NAMALWA (cell line): ENCODE results near the gene ARHGAP19.
A peak's percentile ranks its signal among the peaks of the same experiment; 100 is the strongest.

Source experiments
- DNase-seq: peaks from one replicate; pipeline ENCODE4 v3.0.0-alpha.2; 2015; ENCODE audit warnings: low spot score

Gene ARHGAP19

DNA sequence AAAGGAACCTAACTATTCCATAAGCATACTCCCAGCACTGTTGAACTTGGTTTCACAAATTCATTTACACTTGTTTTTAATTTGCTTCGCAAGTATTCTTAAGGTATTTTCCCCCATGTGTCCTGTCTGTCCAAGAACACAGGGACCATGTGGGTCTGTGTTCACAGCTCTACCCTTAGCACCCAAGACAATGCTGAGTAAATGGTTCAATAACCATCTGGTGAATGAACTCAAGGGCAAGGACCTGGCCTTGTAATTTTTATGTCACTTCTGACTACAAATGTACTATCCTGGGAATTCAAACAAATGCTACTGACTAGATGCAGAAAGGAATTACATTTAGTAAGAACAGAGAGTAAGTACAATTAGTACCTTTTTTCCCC, 63.7 kb downstream of the ARHGAP19 start:
- DNase-seq: no peak

DNA sequence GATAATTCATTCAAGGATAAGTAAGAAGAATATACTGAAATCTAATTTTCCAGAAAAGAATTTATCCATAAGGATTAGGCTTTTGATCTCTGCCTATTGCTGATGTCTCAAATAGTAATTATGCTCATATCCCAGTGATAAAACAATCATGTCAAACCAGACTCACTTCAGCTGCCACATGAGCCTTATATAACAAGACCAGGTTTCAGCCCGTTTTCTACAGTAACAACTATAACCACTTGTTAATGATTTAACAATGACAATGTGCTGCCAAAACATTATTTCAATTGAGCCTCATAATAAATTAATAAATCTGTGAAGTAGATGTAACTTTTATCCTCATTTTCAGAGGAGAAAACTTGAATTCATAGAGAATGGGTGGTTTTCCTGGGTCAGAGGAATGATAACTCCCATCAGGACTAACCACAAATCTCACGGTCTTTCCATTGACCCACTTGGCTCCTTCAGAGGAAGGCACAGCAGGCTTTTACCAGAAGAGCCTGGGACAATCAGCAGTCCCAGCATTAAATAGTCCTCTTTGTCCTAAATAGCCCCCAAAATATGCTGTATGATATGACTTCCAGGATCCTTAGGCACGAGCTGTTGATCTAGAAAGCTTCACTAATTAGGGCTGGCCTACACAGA, 64.2 kb downstream of the ARHGAP19 start:
- DNase-seq: no peak

DNA sequence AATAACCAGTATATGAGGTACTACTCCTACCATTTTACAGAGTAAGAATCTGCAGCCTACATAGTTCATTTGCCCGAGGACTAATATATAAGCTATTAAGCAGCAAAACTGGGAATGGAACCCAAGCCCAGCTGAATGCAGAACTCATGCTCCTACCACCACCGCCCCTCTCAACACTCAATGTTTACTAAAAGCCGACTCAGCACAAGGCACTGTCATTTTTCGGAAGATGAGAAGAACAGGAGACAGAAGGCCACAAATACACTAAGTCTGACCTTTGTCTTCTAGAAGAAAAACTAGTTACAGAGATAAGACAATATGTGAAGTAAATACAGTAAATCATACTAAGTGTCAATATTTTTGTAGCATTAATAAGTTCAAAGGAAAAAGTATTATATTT, 66.0 kb downstream of the ARHGAP19 start:
- DNase-seq: no peak

DNA sequence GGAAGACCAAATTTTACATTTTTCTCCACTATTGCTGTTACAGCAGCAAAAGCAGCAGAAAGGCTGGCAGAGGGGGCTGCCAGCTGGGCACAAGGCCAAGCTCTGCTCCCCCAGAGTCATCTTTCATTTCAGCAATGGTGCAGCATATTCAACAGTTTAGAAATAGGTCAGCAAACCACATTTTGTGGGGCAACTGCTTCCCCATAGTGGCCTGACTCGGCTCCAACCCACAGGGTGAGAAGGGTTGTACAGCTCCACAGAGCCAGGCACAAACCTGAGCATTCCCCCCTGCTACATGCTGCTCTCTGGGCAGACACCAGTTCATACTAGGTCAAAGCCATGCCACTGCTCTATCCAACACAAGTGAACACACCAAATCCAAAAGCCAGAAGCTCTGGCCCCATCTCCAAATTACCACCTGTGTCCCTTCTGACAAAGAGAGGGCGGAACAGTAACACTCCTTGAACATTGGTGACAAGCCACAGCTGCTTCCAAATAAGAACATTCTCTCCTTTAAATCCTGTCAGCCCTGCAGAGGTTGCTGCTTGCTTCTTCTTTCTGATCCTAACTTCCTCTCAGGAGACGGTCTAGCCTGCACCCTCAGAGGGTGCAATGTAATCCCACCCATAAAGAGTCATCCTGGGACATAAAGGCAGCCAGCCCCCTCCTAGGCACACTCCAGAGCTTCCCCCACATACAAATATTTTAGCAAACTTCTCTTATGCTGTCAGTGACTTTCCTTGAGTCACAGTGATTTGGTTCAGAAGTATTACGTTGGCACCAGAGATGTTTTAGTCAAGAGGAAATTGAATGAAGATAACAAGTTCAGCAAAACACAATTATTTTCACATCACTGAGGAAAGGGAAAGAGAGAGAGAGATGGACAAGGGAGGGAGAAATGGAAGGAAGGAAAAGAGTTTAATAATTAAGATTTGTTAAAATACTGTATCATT, 67.7 kb downstream of the ARHGAP19 start:
- no peak for DNase-seq

DNA sequence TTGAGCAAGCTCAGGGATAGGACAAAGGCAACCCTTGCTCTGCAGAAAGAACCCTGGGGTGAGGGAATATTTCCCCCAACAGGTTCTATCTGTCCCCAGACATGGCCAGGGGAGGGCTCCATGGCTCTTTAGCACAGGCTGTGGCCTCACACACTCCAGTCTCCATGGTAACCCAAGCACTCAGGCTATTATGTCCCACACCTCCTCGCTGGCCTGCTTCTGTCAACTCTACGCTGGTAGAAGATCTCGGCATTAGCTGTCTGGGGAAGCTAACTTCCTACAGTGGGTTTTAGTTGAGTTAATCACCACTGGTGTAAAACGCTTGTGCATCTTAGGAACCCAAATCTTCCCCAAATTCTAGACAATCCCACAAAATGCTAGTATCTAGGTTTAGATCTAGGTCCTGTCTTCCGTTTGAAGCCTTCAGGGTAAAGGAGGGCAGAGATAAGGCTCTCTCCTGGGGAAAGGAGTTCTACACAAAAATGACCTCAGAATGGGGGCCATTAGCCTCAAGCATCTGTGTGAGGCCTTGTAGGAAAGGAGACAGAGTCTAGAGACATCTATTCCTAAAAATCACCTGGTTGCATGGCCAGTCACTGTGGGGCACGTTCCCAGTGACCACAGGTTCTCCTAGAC, 70.0 kb downstream of the ARHGAP19 start:
- DNase-seq: no peak

DNA sequence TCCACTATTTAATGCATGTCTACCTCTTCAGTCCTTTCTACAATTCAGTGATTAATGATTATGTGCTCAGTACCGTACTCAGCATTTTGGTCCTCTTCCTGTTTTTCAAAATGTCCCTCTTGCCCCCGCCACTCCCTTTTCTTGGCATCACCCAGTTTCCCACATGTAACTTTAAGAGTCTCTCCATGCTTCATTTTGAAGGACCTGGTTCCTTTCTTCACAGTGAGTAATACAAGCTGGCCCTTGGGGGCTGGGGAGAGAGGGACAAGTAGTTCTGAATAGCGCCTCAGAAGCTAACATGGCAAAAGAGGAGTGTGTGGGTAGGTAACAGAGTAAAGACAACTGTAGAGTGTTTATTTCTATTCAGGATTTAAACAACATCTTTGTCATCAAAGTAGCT, 72.1 kb downstream of the ARHGAP19 start:
- DNase-seq: no peak

DNA sequence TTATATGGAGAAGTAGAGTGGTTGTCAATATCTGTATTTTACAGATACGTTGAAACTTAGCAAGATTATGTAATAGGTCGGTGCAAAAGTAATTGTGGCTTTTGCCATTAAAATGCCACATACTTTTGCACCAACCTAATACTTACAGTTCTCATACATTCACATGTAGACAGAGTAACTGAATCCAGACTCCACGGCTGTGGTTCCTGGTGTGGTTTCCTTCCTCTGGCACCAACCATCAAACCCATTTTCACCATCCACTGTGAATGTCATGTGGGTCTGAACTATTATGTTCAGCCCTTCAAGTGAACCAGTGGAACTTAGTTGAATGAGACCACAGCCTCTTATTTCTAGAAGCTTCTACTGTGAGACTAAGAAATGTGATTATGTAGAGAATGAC, 75.1 kb downstream of the ARHGAP19 start:
- DNase-seq: no peak

DNA sequence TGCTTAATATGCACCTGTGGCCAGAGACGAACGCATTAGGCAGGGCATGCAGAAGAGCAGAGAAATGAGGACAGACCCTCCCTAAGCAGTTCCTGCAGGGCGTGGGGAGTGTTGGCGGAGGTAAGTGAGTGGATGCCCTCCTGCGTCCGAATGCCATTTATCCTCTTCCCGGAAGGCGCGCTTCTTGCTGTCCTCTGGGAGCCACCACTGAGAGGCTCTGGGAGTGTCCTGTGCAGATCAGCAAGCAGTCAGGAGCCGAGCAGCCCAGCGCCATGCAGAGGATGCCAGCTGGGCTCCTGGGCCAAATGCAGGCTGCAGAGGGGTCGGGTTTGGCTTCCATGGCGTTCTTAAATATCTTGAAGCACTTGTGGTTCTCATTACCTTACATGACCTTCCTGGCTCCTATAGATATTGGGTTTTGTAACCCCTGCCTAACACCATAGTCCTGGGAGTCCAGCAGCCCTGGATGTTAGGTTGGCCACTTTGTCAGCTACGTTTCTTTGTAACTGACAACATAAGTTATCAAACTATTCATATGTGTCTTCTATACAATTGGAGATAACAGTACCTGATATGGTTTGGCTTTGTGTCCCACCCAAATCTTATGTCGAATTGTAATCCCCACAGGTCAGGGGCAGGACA, 76.7 kb downstream of the ARHGAP19 start:
- no peak for DNase-seq

DNA sequence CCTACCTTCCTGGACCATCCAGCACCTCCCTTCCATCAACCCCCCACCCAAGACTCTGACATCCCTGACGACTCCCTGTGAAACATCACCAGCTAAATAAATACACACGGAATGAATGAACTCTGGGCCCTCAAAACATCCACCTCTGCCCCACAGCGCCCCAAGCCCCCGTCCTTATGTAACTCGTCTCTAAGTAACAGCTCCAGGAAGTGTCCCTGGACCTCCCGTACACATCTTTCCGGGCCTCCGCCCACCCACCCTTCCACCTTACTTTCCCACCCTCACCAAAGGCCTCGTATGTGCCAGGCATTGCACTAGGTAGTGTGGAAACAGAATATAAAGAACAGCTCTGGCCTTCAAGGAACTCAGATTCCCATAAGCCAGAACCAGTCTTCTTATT, 79.0 kb downstream of the ARHGAP19 start:
- no peak for DNase-seq

DNA sequence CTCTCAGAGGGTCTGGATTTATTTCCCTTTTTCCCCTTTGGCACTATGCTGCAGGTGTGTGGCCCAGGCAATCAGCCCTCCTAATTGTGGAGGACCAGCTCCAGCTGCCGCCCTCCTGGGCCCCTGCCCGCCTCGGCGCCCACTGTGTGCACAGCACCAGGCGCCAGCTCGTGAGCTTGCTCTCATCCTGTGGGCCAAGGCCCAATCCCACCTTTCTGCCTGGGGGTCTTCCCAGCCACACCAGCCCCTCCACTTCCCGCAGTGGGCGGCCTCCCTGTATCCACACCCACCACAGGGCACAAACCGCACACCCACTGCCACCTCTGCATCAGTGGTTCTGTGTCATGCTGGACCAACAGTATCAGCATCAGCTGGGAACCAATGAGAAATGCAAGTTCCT, 81.2 kb downstream of the ARHGAP19 start:
- no peak for DNase-seq

DNA sequence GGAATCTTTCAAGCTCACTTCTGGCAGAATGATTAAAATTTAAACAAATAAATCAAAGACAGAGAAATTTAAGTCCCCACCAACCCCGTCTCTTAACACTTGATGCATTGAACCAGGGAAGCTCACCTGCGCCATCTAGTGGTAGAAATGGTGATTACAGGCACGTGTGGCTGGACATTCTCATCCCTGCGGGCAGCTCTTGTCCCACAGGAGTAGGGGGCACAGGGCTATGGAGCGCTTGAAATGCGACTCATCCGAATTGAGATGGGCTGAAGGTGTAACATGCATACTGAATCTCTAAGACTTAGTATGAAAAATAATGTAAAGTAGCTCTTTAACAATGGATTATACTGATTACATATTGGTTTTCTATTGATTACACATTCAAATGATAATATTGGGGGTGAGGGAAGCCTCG, 81.9 kb downstream of the ARHGAP19 start:
- DNase-seq: peak; percentile 84

DNA sequence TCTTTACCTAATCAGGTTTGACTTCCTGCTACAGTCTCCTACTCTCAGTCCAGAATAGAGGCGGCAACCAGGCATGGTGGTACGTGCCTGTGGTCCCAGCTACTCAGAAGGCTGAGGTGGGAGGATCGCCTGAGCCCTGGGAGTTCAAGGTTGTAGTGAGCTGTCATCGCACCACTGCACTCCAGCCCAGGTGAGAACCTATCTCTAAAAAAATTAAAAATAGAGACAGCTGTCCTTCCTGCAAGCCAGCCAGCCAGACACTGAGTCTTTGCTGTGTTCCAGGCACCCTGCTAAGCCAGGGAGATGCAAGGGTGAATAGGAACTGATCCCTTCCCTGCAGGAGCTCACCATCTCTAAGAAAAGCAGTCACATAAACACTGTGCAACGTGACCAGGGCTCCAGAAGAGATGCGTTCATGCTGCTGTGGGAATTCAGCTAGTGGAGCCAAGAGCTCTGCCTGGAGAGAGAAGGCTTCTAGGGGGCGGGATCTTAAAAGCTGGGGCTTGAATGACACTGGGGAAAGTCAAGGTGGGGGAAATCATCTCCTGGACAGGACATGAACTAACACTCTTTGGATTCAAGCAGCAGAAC, 84.6 kb downstream of the ARHGAP19 start:
- no peak for DNase-seq

DNA sequence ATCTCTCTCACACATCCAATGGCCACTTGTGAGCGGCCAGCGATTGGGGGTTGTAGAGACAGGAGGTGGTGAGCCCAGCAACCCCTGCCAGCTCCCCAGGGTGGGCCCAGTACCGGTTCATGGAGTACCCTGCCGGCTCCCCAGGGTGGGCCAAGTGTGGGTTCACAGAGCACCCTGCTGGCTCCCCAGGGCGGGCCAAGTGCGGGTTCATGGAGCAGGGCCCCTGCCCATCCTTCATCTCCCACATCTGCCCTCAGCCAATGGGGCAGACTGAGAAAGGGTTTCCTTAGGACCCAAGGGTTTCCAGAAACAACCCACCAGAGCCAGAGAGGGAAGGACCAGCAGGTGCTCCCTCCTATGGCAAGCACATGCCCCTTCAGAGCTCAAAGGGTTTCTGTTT, 85.3 kb downstream of the ARHGAP19 start:
- no peak for DNase-seq

DNA sequence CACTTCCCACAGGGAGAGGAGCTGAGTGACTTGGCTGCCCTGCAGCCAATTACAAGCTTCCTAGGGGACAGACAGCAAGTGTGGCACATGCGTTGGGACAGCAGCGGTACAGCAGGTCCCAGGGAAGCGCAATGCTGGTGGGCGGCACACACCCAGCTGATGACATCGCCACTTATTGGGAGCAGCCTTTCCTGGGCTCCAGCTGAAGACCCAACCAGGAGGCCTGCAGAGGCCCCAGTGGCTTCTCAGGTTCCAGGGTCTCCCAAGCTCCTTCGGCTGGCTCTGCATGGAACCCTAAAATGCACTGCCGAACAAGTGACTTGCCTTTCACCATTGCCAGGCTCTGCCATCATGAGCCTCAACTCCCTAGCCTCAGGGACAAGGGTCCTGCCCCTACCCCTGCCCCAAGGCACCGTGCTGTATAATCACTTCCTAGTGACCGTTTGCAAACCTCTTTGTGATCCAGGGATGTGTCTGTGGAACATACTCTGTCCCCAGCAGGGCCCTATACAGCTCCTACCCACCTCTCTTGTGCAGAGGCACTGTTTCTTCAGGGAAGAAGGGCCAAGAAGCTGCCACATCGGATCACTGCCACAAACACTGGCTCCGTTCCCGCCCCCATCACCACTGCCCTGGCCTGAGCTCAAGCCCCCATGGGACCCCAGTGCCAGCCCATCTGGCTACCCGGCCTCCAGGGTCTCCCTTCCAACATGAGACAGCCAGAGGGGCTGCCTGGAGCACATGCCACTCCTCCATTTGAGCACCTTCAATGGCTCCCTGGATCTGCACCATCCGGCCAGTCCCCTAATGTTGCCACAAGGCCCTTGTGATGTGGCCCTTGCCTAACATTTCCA, 87.4 kb downstream of the ARHGAP19 start:
- no peak for DNase-seq

DNA sequence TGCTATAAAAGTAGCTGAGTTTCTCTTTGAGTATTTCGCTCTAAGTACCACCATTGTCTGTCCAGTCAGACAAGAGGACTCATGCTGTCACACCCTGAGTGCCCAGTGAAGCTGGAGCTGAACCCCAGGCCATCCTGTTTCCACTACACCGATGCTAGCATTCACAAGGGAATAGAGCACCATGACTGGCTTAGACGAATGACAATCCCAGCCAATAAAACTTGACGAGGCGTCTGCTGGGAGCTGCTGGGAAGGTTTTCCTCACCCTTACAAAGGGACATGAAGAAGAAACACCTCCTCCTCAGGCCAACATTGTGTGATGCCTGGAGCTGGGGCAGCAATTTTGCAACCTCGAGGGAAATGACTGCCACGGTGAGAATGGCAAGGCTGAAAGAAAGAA, 89.2 kb downstream of the ARHGAP19 start:
- no peak for DNase-seq

DNA sequence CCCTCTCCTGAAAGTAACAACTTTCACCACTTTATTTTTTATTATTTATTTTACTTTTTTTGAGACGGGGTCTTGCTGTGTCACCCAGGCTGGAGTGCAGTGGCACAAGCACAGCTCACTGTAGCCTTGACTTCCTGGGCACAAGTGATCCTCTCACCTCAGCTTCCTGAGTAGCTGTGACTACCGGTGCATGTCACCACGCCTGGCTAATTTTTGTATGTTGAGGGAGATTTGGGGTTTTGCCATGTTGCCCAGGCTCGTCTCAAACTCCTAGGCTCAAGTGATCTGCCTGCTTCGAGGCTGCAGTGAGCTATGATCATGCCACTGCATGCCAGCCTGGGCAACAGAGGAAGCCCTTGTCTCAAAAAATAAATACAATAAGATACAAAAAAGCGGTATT, 91.8 kb downstream of the ARHGAP19 start:
- DNase-seq: peak; percentile 61

DNA sequence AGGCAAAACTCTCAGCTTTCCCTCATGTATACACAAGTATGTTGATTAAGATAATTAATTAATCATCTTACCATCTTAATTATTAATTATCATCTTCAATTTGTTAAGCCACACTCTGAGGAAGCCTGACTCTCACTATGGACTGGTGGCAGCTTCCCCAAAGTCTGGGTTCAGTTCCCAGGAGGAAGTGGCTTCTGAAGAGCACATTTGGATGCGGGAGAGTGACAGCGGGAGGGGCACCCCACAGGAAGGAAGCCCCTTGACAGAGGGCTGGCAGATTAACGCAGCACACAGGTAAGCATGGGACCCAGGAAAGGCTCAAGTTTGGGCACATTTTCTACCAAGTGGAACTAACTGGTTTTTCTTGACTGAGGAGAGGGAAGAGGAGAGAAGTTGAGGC, 93.3 kb downstream of the ARHGAP19 start:
- no peak for DNase-seq

DNA sequence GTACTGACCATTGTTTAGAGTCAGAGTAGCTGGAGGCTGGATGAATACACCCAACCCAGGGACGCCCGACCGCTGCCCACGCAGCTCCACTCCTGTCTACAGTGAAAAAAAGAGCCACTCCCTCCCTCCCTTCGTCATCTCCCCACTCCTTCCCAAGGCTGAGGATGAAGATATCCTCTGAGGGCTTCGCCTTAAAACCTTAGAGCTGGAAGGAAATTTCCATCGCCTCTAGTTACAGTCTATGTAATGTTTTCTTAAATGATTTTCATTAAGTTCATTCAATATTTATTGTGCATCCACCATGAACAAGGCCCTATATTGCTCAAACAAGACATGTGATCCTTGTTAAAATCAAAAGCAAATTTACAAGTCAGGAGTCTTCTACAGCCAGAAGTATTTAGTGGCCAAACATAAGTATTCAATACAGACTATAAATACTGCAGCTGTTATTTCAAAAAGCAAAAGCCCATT, 95.4 kb downstream of the ARHGAP19 start:
- no peak for DNase-seq

DNA sequence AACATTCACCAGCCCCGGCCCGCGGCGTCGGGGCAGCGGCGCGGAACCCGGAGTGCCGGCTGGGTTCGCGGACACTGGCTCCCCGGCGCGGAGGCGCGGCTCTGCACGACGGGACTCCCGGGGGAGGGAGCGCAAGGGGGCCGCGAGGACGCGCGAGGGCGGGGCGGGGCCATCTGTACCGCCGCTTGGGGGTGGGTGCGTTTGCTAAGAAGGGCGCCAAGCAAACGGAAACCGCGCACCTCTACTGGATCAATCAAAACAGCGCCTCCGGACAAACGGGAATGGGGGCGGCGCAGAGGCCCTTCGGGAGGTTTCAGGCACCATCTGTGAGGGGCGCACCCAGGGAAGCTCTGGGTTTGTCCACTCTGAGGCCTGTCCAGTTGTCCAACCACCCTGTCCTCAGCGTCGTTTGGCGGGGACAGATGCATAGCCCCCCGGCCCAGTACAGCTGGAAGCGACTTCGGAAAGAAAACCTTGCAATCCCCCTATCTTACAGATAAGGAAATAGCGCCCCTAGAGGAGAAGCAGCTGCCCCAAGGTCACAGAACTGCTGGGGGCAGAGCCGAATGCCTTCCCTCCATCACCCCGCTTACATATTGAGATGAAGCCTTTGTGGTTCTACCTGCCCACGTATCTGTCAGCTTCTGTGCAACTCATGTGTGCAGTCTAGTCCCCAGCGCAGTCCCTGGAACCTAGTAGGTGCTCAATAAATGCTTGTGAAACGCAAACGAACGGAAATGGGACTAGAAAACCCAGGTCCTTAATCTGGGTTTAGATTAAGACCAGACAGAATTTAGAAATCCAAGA, 96.0 kb downstream of the ARHGAP19 start:
- peak; percentile 71 for DNase-seq

DNA sequence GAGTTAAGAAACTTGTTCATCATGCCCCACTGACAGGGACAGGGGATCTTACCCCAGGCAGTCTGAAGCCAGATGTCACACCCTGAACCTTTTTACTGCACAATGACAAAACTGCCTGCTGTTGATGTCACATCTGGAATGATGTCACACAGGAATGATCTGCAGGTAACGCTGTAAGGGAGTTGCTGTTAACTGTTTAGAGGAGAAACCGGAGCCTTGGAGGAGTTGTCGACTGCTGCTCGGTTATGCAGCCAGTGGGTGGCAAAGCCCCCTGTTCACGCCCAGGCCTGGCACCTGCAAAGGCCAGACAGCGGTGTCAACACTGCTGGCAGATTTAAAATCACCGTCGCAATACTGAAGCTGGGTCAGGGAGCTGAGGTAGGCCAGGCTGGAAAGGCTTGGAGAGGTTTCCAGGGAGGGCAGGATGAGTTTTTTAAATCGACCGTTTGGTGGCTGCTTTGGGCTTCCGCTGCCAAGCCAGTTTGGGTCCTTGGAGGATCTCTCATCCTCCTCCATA, 96.7 kb downstream of the ARHGAP19 start:
- no peak for DNase-seq
